Stimulated activated CD8-positive, alpha-beta memory T cell treated with anti-CD3 and anti-CD28 coated beads, Interleukin-15, amount 100 ng/mL, for 4 hours (primary cell): ENCODE data around the gene SNAP47.

ENCODE experiments used
- DNase-seq, 2 donors: peaks; one replicate each; pipeline ENCODE4 v3.0.0-alpha.2; 2020; ENCODE audit warnings: low read depth in 2 of 2

SNAP47 gene

GRCh38 chr1:227797625-227798024, 62.4 kb downstream of the SNAP47 start:
- DNase-seq, result no peak

GRCh38 chr1:227798078-227798802, 63.0 kb downstream of the SNAP47 start:
- no peak for DNase-seq

GRCh38 chr1:227799756-227800155, 64.5 kb downstream of the SNAP47 start:
- DNase-seq, result no peak

- DNase-seq, result no peak
These were observed 68.7 kb downstream of the SNAP47 start for GRCh38 chr1:227803933-227804332.

GRCh38 chr1:227805606-227806197, 70.5 kb downstream of the SNAP47 start:
- DNase-seq, result no peak

- no peak for DNase-seq
These were observed 73.3 kb downstream of the SNAP47 start for GRCh38 chr1:227808566-227808965.

- no peak for DNase-seq
These were observed 73.8 kb downstream of the SNAP47 start for GRCh38 chr1:227809026-227809425.

- no peak for DNase-seq
These were observed 78.7 kb downstream of the SNAP47 start for GRCh38 chr1:227813962-227814361.

GRCh38 chr1:227815468-227816409, 80.5 kb downstream of the SNAP47 start, which contains the start of gene PRSS38:
TSS of gene PRSS38 (plus strand) at chr1:227815675. CDS start at chr1:227815717, 42 bp downstream.
- no peak for DNase-seq

GRCh38 chr1:227816750-227817446, 81.7 kb downstream of the SNAP47 start:
- no peak for DNase-seq

GRCh38 chr1:227823537-227823936, 88.3 kb downstream of the SNAP47 start:
- no peak for DNase-seq

- no peak for DNase-seq
These were observed 89.0 kb downstream of the SNAP47 start for GRCh38 chr1:227824204-227824603.

- no peak for DNase-seq
These were observed 93.6 kb downstream of the SNAP47 start for GRCh38 chr1:227828786-227829185.
